Hematopoietic multipotent progenitor cell treated with erythropoietin and hydrocortisone succinate and interleukin-3 and kit ligand, for 15 days (in vitro differentiated cells): ENCODE measurements around the gene SLC22A12.

Experiments
- DNase-seq: peaks from one replicate; pipeline ENCODE4 v3.0.0-alpha.2; 2015; ENCODE audit warnings: low spot score

SLC22A12 gene

DNA sequence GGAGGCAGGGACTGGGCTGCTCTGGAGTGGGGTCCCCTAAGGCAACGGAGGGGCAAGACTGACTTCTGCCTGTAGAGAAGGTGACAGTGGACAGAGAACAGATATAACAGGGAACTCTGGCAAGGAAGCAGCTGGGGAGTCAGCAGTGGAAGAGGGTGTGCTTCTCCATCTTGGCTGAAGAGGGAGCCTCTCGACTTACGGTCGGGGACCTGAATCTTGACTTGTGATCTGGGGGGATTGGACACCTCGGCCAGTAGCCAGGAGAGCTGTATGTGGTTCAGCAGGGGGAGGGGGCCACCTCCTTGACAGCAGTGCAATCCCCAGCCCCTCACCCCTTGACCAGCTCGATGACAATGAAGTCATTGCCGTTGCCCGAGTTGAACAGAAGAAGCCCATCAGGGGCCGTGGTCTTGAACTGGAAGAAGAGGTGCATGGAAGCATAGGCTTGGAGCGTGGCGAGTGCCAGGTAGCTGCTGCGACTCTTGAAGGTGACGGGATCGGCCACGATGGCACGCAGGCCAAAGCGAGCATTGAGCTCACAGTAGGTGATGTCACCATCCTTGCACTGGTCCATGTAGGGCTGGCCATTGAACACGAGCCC lies 60.0 kb downstream of the SLC22A12 start:
- DNase-seq = no peak
